Fibroblast of mammary gland (primary cell): ENCODE measurements around the gene SLC25A39.

Source experiments
- DNase-seq: peaks from one replicate; pipeline ENCODE4 v3.0.0-alpha.2; 2010; ENCODE audit warnings: low read depth
- H3K4me3 ChIP-seq: 2 replicates; pipeline ENCODE4 v1.5.1; 2011; ENCODE audit warnings: low read depth, mild to moderate bottlenecking, low read length, moderate library complexity; ENCODE audit not compliant: control insufficient read depth
- CTCF ChIP-seq: conservative IDR thresholded peaks from 2 replicates; pipeline ENCODE4 v1.5.1; 2011; ENCODE audit warnings: low read depth, low read length, inconsistent platforms; ENCODE audit not compliant: control insufficient read depth, insufficient read depth

The SLC25A39 gene

GRCh38 chr17:44314869-44315661 lies 9.6 kb downstream of the SLC25A39 start:
- no peak for DNase-seq
- TF ChIP-seq CTCF: no peak
- H3K4me3 ChIP-seq: no peak overlapping the region

GRCh38 chr17:44314524-44314868 lies 10.1 kb downstream of the SLC25A39 start:
- no peak overlapping the region for H3K4me3 ChIP-seq
- DNase-seq: no peak
- TF ChIP-seq CTCF: no peak

GRCh38 chr17:44314031-44314430 lies 10.6 kb downstream of the SLC25A39 start:
- TF ChIP-seq CTCF: no peak
- no peak overlapping the region for H3K4me3 ChIP-seq
- DNase-seq: no peak

- H3K4me3 ChIP-seq: no peak overlapping the region
- no peak for DNase-seq
- no peak for TF ChIP-seq CTCF
These were observed 12.1 kb downstream of the SLC25A39 start for GRCh38 chr17:44312396-44313104.

- DNase-seq: no peak
- H3K4me3 ChIP-seq: no peak overlapping the region
- TF ChIP-seq CTCF: no peak
These were observed 13.0 kb downstream of the SLC25A39 start for GRCh38 chr17:44311562-44312181.

- no peak for DNase-seq
- H3K4me3 ChIP-seq: no peak overlapping the region
- no peak for TF ChIP-seq CTCF
These were observed 13.8 kb downstream of the SLC25A39 start for GRCh38 chr17:44310609-44311376.
